ELR (cell line): Measurements from ENCODE around the gene CYB5D1.

Experiments used
- DNase-seq: peaks from one replicate; pipeline ENCODE4 v3.0.0-alpha.2; 2015; ENCODE audit warnings: low read depth

Gene CYB5D1

GRCh38 chr17:7886227-7887037, 28.6 kb downstream of the CYB5D1 start:
- DNase-seq = peak; percentile 59

DNA sequence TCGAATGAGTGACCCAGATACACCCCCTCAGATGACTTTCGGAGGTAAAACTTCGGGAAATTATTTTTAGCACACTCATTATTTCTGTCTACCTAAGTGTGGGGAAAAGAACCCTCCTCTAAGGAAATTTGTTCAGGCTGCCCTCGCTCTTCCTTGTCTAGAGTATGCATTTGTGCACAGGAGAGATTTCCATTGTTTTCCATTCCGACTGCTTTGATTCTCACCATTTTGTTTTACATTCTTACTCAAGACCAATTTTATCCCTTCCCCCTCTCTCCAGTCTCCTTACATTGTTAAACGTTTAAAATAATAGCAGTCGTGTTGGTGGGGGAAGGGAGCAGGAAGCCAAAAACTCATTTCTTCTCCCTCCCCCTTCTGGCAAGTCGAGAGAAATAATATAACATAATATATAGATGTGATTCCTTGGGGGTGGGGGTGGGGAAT, 29.3 kb downstream of the CYB5D1 start:
- DNase-seq = no peak

DNA sequence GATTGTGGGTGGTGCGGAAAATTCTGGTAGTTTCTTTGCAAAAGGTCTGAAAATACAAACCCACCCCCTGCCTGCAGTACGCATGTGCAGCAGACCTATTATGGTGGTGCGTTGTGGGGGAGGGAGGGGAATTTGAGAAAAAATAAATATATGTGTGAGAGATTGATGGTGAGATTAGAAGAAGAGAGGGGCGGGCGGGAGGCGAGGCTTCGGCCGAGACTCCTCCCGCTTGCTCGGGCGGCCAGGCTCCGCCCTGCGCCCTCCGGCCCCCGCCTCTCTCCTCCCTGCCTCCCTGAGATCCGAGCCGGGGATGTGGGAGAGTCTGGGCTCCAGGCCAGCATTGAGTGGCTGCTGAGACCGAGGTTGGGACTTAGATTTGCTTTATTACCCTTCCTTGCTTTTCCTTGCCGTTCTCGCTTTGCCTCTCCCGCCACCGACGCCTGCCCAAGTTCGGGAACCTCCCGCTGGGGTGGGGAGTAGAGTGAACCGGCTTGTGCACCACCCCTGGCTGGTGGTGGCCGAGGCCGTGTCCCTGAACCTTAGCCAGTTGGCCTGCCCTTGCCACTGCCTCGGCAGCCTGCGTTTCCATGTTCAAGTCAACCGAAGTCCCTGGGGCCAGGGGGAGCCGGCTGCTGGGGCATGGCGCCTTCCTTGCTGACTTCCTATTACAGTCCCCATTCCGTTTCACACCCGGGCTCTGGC, 29.8 kb downstream of the CYB5D1 start:
- peak; percentile 95 for DNase-seq

- no peak for DNase-seq
Measured at GRCh38 chr17:7888184-7888920, 30.5 kb downstream of the CYB5D1 start, which contains the start of gene CHD3. Gene CHD3, plus strand, starts transcription at chr17:7888789. Its CDS starts 212 bp downstream, at chr17:7889001.

- peak; percentile 93 for DNase-seq
Measured at GRCh38 chr17:7889166-7889955, 31.6 kb downstream of the CYB5D1 start.

DNA sequence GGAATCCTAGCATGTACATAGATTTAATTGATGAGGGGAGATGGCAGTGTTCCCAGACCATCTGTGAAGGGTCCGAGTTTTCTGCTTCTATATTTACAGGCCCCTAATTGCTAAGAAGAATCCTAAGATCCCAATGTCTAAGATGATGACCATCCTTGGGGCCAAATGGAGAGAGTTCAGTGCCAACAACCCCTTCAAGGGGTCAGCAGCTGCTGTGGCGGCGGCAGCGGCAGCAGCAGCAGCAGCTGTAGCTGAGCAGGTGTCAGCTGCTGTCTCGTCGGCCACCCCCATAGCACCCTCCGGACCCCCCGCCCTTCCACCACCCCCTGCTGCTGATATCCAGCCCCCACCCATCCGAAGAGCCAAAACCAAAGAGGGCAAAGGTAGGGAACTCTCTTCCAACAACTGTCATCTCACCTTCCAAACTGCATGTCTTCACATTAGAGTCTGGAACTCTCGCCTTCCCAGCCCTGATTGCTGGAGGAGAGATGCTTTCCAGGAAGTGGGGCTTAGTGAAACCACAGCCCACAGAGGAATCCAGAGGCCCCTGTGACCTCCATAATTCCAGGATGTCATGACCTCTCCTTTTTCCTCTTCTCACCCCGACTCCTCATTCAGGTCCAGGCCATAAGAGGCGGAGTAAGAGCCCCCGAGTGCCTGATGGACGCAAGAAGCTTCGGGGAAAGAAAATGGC, 35.5 kb downstream of the CYB5D1 start:
- DNase-seq = no peak

DNA sequence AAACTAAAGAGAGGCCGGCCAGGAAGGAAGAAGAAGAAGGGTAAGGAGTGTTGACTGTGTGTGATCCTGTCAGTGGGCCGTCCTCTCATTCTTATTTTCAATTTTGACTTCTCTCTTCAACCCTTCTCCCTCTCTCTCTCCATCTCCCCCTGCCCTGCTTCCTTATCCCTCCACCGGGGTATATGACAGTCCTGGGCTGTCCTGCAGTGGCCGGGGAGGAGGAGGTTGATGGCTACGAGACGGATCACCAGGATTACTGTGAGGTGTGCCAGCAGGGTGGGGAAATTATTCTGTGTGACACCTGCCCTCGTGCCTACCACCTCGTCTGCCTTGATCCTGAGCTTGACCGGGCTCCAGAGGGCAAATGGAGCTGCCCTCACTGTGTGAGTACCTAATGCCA, 36.4 kb downstream of the CYB5D1 start:
- no peak for DNase-seq

DNA sequence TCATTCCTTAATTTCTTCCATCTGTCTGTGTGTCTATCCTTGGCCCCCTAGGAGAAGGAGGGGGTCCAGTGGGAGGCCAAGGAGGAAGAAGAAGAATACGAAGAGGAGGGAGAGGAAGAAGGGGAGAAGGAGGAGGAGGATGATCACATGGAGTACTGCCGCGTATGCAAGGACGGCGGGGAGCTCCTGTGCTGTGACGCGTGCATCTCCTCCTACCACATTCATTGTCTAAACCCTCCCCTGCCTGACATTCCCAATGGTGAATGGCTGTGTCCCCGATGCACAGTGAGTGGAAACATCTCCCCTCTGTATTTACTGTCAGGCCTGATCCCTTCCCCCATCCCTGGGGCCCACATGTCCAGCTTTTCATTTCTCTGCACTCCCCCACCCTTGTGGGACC, 37.1 kb downstream of the CYB5D1 start:
- DNase-seq = no peak

DNA sequence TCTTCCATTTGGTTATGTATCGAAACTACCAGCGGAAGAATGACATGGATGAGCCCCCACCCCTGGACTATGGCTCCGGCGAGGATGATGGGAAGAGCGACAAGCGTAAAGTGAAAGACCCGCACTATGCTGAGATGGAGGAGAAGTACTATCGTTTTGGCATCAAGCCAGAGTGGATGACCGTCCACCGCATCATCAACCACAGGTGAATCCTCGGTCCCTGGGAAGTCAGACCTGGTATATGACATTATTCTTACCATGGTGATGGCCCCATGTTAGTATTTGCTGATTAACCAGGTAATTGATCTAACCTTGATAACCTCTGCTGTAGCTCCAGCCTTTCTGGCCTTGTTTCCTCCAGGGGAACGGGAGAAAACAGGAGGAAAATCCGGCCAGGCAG, 39.3 kb downstream of the CYB5D1 start:
- peak; percentile 46 for DNase-seq

DNA sequence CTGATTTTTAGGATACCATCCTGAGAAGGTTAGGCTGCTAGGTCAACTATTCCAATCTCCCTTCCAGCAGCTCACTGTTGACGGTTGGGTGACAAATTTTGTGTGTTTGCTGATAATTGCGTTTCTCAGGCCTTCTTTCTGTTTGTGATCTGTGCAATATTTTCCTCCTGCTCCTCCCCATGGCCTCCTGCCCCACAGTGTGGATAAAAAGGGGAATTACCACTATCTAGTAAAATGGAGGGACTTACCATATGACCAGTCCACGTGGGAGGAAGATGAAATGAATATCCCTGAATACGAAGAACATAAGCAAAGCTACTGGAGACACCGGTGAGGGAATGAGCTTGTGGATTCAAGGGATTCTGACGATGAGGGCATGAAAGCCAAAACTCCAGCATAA, 40.0 kb downstream of the CYB5D1 start:
- DNase-seq = peak; percentile 69

DNA sequence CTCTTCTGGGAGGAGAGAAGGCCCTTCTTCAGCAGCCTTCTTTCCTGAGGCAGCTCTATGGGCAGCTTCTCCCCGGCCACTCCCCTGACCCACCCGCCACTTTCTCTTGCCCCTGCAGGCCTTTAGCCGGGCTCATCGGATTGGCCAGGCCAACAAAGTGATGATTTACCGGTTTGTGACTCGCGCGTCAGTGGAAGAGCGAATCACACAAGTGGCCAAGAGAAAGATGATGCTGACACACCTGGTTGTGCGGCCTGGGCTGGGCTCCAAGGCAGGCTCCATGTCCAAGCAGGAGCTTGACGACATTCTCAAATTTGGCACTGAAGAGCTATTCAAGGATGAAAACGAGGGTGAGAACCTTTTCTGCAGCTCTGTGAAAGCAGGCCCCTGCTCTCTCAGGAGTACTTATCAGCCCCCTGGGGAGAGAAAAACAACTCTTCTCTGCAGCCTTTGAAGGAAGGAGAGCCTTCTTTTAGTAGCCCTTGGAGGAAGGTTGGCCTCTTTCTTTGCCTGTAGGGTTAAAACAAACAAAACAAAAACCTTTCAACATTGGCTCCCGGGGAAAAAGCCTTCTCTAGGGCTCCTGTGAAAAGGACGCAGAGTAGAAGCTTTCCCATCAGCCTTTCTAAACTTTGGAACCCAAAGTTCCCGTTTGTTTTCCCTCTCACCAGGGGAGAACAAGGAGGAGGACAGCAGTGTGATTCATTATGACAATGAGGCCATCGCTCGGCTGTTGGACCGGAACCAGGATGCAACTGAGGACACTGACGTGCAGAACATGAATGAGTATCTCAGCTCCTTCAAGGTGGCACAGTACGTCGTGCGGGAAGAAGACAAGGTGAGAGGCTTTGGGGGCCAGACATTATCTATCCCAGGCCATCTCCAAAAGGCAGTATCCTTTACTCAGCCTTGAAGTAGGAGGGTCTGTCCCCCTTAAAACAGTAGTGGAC, 45.6 kb downstream of the CYB5D1 start:
- DNase-seq = no peak

GRCh38 chr17:7909089-7909488, 51.3 kb downstream of the CYB5D1 start:
- DNase-seq = no peak

DNA sequence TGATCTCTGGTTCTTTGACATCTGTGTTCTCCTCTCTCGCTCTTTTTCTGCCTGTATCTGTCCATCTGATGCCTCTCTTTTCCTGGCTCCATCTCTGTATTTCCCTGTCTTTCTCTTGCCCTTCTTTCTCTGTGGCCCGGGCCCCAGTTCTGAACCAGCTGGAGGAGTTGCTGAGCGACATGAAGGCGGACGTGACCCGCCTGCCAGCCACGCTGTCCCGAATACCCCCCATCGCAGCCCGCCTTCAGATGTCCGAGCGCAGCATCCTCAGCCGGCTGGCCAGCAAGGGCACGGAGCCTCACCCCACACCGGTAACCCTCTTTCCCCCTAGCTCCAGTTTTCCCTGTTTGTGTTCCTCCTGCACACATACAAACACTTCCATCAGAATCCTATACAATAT, 52.5 kb downstream of the CYB5D1 start:
- DNase-seq = no peak

GRCh38 chr17:7910711-7911110, 52.9 kb downstream of the CYB5D1 start:
- no peak for DNase-seq

- DNase-seq = no peak
Measured at GRCh38 chr17:7911116-7911515, 53.3 kb downstream of the CYB5D1 start.
